GM13976 (cell line): Measurements from ENCODE around the gene MCTP1.
A peak's percentile ranks its signal among the peaks of the same experiment; 100 is the strongest.
"Not testable (repeated sequence)": the region's sequence is repeated elsewhere in the genome, so short reads cannot be mapped to it uniquely, and the experiment has no call there.

Experiments used
- DNase-seq: peaks from one replicate; pipeline ENCODE4 v3.0.0; 2012; ENCODE audit warnings: low spot score
- in situ Hi-C: fragments of 300-500 bp; cut with MboI; formaldehyde crosslinking; loops from one replicate; pipeline ENCODE4 v1.12.0; 2022; ENCODE audit warnings: low sequenced_read_pairs, mixed read lengths, inconsistent platforms; ENCODE audit not compliant: unreplicated experiment
- TF ChIP-seq, protein P1 (sequence below): IDR thresholded peaks from 2 replicates; pipeline ENCODE4 v1.5.1; 2012; ENCODE audit warnings: borderline replicate concordance, mild to moderate bottlenecking; ENCODE audit not compliant: insufficient read depth; ENCODE audit errors: extremely low read depth, missing control alignments, control extremely low read depth

The MCTP1 gene

DNA sequence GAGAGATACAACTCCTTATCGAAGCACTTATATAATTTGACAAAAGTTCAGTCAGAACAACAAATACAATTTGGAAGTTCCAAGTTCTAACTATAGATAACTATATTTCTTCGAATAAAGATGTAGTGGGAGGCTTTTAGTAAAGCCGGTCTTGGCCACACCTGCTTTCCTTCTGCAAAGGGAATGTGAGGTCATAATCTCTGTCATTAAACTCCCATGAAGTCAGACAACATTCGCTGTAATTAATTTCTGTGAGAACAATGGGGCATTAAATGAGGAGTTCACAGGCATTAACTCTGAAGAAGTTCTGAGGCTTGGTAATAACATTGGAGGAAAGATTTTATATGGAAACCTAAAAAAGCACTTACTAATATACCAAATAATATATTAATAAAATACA, 67.5 kb downstream of the MCTP1 start:
- no peak for DNase-seq
- TF ChIP-seq, protein P1, sequence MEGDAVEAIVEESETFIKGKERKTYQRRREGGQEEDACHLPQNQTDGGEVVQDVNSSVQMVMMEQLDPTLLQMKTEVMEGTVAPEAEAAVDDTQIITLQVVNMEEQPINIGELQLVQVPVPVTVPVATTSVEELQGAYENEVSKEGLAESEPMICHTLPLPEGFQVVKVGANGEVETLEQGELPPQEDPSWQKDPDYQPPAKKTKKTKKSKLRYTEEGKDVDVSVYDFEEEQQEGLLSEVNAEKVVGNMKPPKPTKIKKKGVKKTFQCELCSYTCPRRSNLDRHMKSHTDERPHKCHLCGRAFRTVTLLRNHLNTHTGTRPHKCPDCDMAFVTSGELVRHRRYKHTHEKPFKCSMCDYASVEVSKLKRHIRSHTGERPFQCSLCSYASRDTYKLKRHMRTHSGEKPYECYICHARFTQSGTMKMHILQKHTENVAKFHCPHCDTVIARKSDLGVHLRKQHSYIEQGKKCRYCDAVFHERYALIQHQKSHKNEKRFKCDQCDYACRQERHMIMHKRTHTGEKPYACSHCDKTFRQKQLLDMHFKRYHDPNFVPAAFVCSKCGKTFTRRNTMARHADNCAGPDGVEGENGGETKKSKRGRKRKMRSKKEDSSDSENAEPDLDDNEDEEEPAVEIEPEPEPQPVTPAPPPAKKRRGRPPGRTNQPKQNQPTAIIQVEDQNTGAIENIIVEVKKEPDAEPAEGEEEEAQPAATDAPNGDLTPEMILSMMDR: no peak

DNA sequence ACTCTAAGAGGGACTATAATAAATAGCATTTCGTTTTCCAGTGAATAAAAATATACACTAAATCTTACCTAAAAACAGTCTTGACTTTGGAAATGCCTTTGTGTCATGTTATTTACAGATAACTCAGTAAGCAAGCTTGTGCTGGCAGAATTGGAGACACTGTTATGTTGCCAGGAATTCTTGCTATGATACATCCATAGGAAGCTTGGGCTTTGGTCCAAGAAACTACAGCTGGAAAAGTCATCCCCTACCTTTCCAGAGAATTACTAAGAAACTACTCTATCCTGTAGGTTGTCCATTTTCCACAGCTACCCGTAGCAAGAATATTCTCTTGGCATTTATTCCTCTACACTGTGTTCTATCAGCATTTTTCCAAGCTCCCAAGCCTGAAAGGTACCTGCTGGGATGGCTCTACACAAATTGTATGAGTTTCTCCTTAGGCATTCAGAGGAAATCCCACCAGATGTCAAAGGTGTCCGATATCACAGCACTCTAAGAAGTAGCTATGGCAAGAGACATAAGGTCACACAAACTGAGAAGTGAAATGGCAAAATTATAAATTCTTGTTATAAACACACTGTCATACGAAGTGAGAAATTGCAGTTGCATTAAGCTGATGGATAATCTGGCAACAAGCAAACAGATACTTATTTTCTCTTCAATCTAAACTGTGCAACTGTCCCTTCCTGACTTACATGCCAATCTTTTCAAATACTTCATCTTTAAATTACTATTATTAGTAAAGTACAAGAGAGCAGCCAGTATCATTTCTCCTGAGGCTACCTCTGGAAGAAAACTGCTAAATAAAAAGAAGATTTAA, 68.5 kb downstream of the MCTP1 start:
- TF ChIP-seq, protein P1: no peak
- no peak for DNase-seq
- in situ Hi-C loops: no loop called here

More for the DNA sequence above, 67.5 kb downstream of the MCTP1 start:
- in situ Hi-C loops: no loop called here

DNA sequence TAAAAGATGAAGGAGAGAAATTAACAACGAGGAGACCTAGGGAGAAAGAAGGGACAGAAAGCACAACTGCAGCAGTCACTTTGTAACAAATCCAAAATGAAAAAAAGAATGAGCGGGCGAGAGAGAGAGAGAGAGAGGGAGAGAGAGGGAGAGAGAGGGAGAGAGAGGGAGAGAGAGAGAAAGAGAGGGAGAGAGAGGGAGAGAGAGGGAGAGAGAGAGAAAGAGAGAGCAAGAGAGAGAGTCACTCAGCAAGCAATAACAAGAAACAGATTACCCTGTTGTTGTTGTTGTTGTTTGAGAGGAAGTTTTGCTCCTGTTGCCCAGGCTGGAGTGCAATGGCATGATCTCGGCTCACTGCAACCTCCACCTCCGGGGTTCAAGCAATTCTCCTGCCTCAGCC, 77.1 kb downstream of the MCTP1 start:
- in situ Hi-C loops, DNase-seq: not testable (repeated sequence)

DNA sequence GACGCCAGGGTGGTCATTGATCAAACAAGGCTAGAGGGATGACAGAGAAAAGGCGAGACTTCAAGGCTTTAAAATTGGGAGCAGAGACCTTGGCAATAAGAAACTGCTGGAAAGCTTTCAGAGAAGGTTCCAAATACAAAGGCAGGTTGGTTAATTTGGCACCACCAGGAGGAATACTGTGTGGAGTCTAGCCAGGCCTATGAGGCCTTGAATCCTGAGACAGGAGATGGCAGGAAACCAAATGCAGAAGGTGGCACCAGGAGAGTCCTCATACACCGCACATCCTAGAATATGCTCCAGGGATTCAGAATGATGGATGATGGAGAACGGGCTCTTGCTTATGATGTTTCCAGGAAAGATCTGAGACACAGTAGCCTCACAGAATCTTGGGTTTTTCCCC, 90.0 kb downstream of the MCTP1 start:
- no peak for DNase-seq
- TF ChIP-seq, protein P1: no peak
- in situ Hi-C loops: no loop called here

DNA sequence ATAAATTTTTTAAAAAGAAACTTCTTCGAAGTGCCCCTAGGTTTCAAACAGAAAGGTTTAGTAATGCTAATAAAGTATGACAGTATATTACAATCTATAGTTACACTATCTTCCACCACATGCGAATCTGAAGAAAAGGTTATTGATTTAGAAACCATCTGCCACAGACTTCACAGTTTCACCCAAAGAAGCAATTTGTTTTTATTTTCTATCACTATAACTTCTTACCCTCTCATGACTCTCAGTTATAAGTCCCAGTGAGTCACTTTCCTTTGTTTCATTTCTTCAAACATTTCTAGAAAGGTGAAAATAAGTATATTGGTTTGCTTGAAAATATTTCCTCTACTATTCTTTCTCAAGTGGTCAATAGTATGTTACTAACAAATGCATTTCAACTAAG, 93.6 kb downstream of the MCTP1 start:
- in situ Hi-C loops: no loop called here
- TF ChIP-seq, protein P1: no peak
- peak; percentile 16 for DNase-seq

DNA sequence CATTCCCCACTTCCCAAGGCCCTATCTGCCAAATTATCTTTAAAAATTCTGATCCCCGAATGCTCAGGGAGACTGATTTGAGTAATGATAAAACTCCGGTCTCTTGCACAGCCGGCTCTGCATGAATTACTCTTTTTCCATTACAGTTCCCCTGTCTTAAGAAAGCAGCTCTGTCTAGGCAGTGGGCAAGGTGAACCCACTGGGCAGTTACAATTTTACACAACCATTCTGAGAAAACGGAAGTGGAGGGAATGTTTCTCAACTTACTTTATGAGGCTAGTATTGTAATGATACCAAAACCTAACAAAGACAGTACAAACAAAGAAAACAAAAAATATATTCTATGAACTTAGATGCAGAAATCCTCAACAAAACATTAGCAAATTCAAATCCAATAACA, 100.0 kb downstream of the MCTP1 start:
- in situ Hi-C loops: no loop called here
- TF ChIP-seq, protein P1: no peak
- DNase-seq: no peak

DNA sequence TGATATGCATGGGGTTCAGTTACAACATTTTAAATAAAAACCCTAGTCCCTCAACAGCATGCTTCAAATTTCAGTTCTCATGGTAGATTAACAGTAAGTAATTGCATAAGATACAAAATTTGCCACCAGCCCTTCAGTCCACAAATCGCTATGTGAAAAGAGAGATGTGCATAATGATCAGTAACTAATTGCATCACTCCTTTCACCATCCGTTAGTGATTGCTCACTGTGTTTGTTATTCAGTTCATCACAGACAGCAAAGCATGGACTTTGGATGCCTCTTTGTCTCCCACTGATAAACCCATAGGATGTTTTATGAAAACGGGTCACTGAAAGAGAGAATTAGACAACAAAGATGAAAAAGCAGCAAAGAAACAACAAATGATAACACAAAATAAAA, 103.2 kb downstream of the MCTP1 start:
- in situ Hi-C loops: no loop called here
- TF ChIP-seq, protein P1: no peak
- no peak for DNase-seq
